Vagina (tissue), 2 donors: Measurements from ENCODE around the gene ZNF813. TPM values are rescaled to one million over a fixed set of nuclear protein-coding genes. Genes with fewer than 3 reads are reported as not detected.
"Not testable (repeated sequence)": the region's sequence is repeated elsewhere in the genome, so short reads cannot be mapped to it uniquely, and the experiment has no call there.

ENCODE experiments used
- DNase-seq, 2 donors: peaks; one replicate each; pipeline ENCODE4 v3.0.0-alpha.2; 2017; ENCODE audit errors: extremely low spot score in 2 of 2
- H3K27ac ChIP-seq: fragments of 200-600 bp; sonication (generic); one replicate; pipeline ENCODE4 v1.5.1; 2019
- H3K27me3 ChIP-seq: fragments of 200-600 bp; sonication (generic); one replicate; pipeline ENCODE4 v1.5.1; 2019
- H3K36me3 ChIP-seq, 2 donors: fragments of 200-600 bp; sonication (generic); one replicate each; pipeline ENCODE4 v1.5.1; 2017 to 2019
- H3K4me1 ChIP-seq: fragments of 200-600 bp; sonication (generic); one replicate; pipeline ENCODE4 v1.5.1; 2019
- H3K4me3 ChIP-seq, 2 donors: fragments of 200-600 bp; sonication (generic); 1 replicate in 1 of 2; 2 replicates in 1 of 2; pipeline ENCODE4 v1.5.1; 2016 to 2019
- H3K9me3 ChIP-seq: fragments of 200-600 bp; sonication (generic); one replicate; pipeline ENCODE4 v1.5.1; 2019
- CTCF ChIP-seq, 3 experiments: fragments of 450-650 bp in 2 of 3; fragments of 200-600 bp in 1 of 3; sonication (generic) in 1 of 3; IDR thresholded peaks; one replicate each; pipeline ENCODE4 v1.5.1; 2017 to 2019; ENCODE audit warnings: antibody characterized with exemption in 3 of 3, mild to moderate bottlenecking in 2 of 3, moderate library complexity in 2 of 3
- POLR2A ChIP-seq, 2 donors: fragments of 450-650 bp; IDR thresholded peaks; one replicate each; pipeline ENCODE4 v1.6.1; 2017; ENCODE audit warnings: antibody characterized with exemption in 2 of 2, mild to moderate bottlenecking in 2 of 2, moderate library complexity in 2 of 2
- POLR2AphosphoS5 ChIP-seq, 2 donors: sonication (generic); formaldehyde crosslinking; IDR thresholded peaks; one replicate each; pipeline ENCODE4 v1.9.0; 2017; ENCODE audit warnings: antibody characterized with exemption in 2 of 2, mild to moderate bottlenecking in 2 of 2, low read depth in 1 of 2; ENCODE audit not compliant: insufficient read depth in 1 of 2
- intact Hi-C: fragments of 100-400 bp; cut with DNase I; formaldehyde crosslinking; loops from one replicate; pipeline ENCODE4 v1.15.1; 2023
- total RNA-seq: library from RNA; depleted of rRNA; stranded (reverse); fragments of >200 nt; gene quantifications from one replicate; pipeline ENCODE4 v1.2.3, GENCODE V29; 2016

The ZNF813 gene
- 4.2 TPM for total RNA-seq

- Histone ChIP-seq H3K4me1 (peaks cover 15% of the 10 kb centered on the region), H3K4me3 (peak within 1 kb of the TSS; percentile 78 to 85)
These were observed at the start of gene ZNF813 for GRCh38 chr19:53467485-53468262. Gene ZNF813, plus strand, starts transcription at chr19:53467733. Its CDS starts 16,090 bp downstream, at chr19:53483823.

GRCh38 chr19:53420520-53421315 lies 46.8 kb upstream of the ZNF813 start:
- not testable (repeated sequence) for DNase-seq, H3K27ac ChIP-seq, H3K9me3 ChIP-seq, H3K27me3 ChIP-seq, H3K4me1 ChIP-seq, H3K4me3 ChIP-seq, H3K36me3 ChIP-seq
- intact Hi-C loops, result loop anchor here (10.0 kb wide), 1 partner anchor 84 kb away; no protein-coding TSS in a partner anchor

More at GRCh38 chr19:53467485-53468262, at the start of gene ZNF813:
- H3K36me3 ChIP-seq, result no peaks in the 10 kb centered on the region
- TF ChIP-seq CTCF (IDR thresholded peaks at IDR 0.05) (no peak), POLR2A (IDR thresholded peaks at IDR 0.05) (peak in 1 of 2 donors; percentile 6), POLR2AphosphoS5 (IDR thresholded peaks at IDR 0.05; ENCODE audit: insufficient read depth in 1 of 2, low read depth in 1 of 2) (peak; percentile 78 to 84)
- peak within 1 kb of the TSS; percentile 76 for H3K27ac ChIP-seq
- no peaks in the 10 kb centered on the region for H3K27me3 ChIP-seq
- peak in 1 of 2 donors; percentile 93 for DNase-seq
- intact Hi-C loops, result no loop called here
- no peaks in the 10 kb centered on the region for H3K9me3 ChIP-seq

- Histone ChIP-seq H3K9me3 (no peaks in the 10 kb centered on the region), H3K27me3 (no peaks in the 10 kb centered on the region), H3K4me1 (no peaks in the 10 kb centered on the region), H3K4me3 (no peak overlapping the region), H3K36me3 (no peaks in the 10 kb centered on the region), H3K27ac (no peak overlapping the region)
- TF ChIP-seq POLR2AphosphoS5 (IDR thresholded peaks at IDR 0.05; ENCODE audit: insufficient read depth in 1 of 2, low read depth in 1 of 2) (no peak), CTCF (IDR thresholded peaks at IDR 0.05) (no peak), POLR2A (IDR thresholded peaks at IDR 0.05) (no peak)
- no peak for DNase-seq
- intact Hi-C loops, result loop anchor here (10.0 kb wide), 1 partner anchor 82 kb away; no protein-coding TSS in a partner anchor
These were observed 45.0 kb upstream of the ZNF813 start for GRCh38 chr19:53422551-53422950.

- not testable (repeated sequence) for H3K27ac ChIP-seq, H3K27me3 ChIP-seq
- intact Hi-C loops, result loop anchor here (10.0 kb wide), 1 partner anchor 82 kb away; no protein-coding TSS in a partner anchor
These were observed 44.5 kb upstream of the ZNF813 start for GRCh38 chr19:53423074-53423473.

GRCh38 chr19:53423680-53424079 lies 43.9 kb upstream of the ZNF813 start:
- H3K4me1 ChIP-seq, H3K36me3 ChIP-seq, H3K9me3 ChIP-seq, H3K4me3 ChIP-seq, H3K27me3 ChIP-seq, DNase-seq: not testable (repeated sequence)
- H3K27ac ChIP-seq, result peak overlapping the region; percentile 42
- intact Hi-C loops, result loop anchor here (10.0 kb wide), 1 partner anchor 81 kb away; no protein-coding TSS in a partner anchor

More at GRCh38 chr19:53423074-53423473, 44.5 kb upstream of the ZNF813 start:
- not testable (repeated sequence) for H3K4me1 ChIP-seq, H3K9me3 ChIP-seq, H3K4me3 ChIP-seq, DNase-seq, H3K36me3 ChIP-seq

GRCh38 chr19:53424968-53425597 lies 42.5 kb upstream of the ZNF813 start:
- intact Hi-C loops, result loop anchor here (10.0 kb wide), 1 partner anchor 80 kb away; no protein-coding TSS in a partner anchor

More at GRCh38 chr19:53424968-53425597, 42.5 kb upstream of the ZNF813 start:
- peak in 1 of 2 donors; percentile 89 for DNase-seq
- Histone ChIP-seq H3K4me3 (no peak overlapping the region), H3K4me1 (no peaks in the 10 kb centered on the region), H3K9me3 (no peaks in the 10 kb centered on the region), H3K27ac (peak overlapping the region; percentile 42), H3K27me3 (no peaks in the 10 kb centered on the region), H3K36me3 (no peaks in the 10 kb centered on the region)
- TF ChIP-seq POLR2A (IDR thresholded peaks at IDR 0.05) (no peak), POLR2AphosphoS5 (IDR thresholded peaks at IDR 0.05; ENCODE audit: insufficient read depth in 1 of 2, low read depth in 1 of 2) (peak; percentile 5 to 54), CTCF (IDR thresholded peaks at IDR 0.05) (peak; percentile 61 to 82 (median 65))
